GM12878 (cell line): ENCODE measurements around the gene HDAC9. TPM values are rescaled to one million over a fixed set of nuclear protein-coding genes. Genes with fewer than 3 reads are reported as not detected.

Experiments
- ATAC-seq: fragments of 200-7000 bp; cut with Tn5 transposase; 3 replicates; pipeline ENCODE4 v1.9.1; 2020; ENCODE audit warnings: mild to moderate bottlenecking, moderate library complexity
- BruUV-seq: library from RNA; stranded (reverse); fragments of 400-500 nt; replicated peaks from 2 replicates; lab custom pipeline; 2021; lab: Mats Ljungman, UMichigan
- CTCF ChIA-PET: fragments of 300-600 bp; sonication (Branson Sonifier 250); formaldehyde crosslinking; extraction: SDS; loops from one replicate; lab custom pipeline; 2021; ENCODE audit warnings: inconsistent platforms; lab: Yijun Ruan, JAX
- POLR2A ChIA-PET: fragments of 350-600 bp; formaldehyde crosslinking; extraction: SDS; loops from one replicate; lab custom pipeline; 2021; ENCODE audit warnings: inconsistent platforms; lab: Charles Lee
- RAD21 ChIA-PET: fragments of 300-600 bp; sonication (Branson Sonifier 250); formaldehyde crosslinking; loops from one replicate; lab custom pipeline; 2023; ENCODE audit warnings: antibody characterized with exemption; ENCODE audit not compliant: unreplicated experiment; lab: Charles Lee
- SMC1A ChIA-PET: fragments of 300-600 bp; sonication (Branson Sonifier 250); formaldehyde crosslinking; loops from one replicate; lab custom pipeline; 2023; ENCODE audit not compliant: unreplicated experiment, uncharacterized antibody; lab: Charles Lee
- DNase-seq: peaks from one replicate; pipeline ENCODE4 v3.0.0-alpha.2; 2011; ENCODE audit warnings: low read depth, low spot score
- FAIRE-seq: peaks from 3 replicates; lab custom pipeline; 2011; peaks lifted over from hg19 to GRCh38; lab: Jason Lieb, UNC
- H2AFZ ChIP-seq: 2 replicates; pipeline ENCODE4 v1.6.0; 2011; ENCODE audit warnings: low read depth, low read length, control low read depth; ENCODE audit not compliant: control insufficient read depth
- H3K27ac ChIP-seq: 2 replicates; pipeline ENCODE4 v1.5.1; 2011; ENCODE audit warnings: control low read depth; ENCODE audit not compliant: control insufficient read depth, insufficient read depth
- H3K27me3 ChIP-seq, 2 experiments: replicated peaks in 1 of 2; 2 replicates each; pipeline versions ENCODE4 v1.6.0 to v1.6.1; 2011; ENCODE audit warnings: low read length in 1 of 2; ENCODE audit not compliant: control insufficient read depth in 2 of 2, insufficient read depth in 2 of 2
- H3K36me3 ChIP-seq, 2 experiments: 2 replicates each; pipeline ENCODE4 v1.5.1; 2011; ENCODE audit warnings: low read length in 1 of 2; ENCODE audit not compliant: control insufficient read depth in 2 of 2, insufficient read depth in 2 of 2
- H3K4me1 ChIP-seq: 2 replicates; pipeline ENCODE4 v1.6.1; 2011; ENCODE audit warnings: mild to moderate bottlenecking, low read length, moderate library complexity, mixed read lengths; ENCODE audit not compliant: control insufficient read depth, insufficient read depth
- H3K4me2 ChIP-seq: 2 replicates; pipeline ENCODE4 v1.6.0; 2011; ENCODE audit warnings: control low read depth; ENCODE audit not compliant: control insufficient read depth, insufficient read depth
- H3K4me3 ChIP-seq: fragments of 200-600 bp; sonication (generic); 2 replicates; pipeline ENCODE4 v1.5.1; 2016
- H3K79me2 ChIP-seq: 2 replicates; pipeline ENCODE4 v1.6.0; 2011; ENCODE audit warnings: low read length; ENCODE audit not compliant: control insufficient read depth, insufficient read depth
- H3K9ac ChIP-seq: 2 replicates; pipeline ENCODE4 v1.8.0; 2011; ENCODE audit warnings: low read length, control low read depth, mixed read lengths; ENCODE audit not compliant: control insufficient read depth, insufficient read depth
- H3K9me3 ChIP-seq: replicated peaks from 3 replicates; pipeline ENCODE4 v1.5.1; 2011; ENCODE audit warnings: mild to moderate bottlenecking, low read length; ENCODE audit not compliant: control insufficient read depth, insufficient read depth
- H4K20me1 ChIP-seq: 2 replicates; pipeline ENCODE4 v1.6.0; 2011; ENCODE audit not compliant: control insufficient read depth, insufficient read depth
- ATF7 ChIP-seq: fragments of 450-650 bp; IDR thresholded peaks from 2 replicates; pipeline ENCODE4 v1.6.1; 2016; ENCODE audit warnings: low read depth, mild to moderate bottlenecking
- EZH2 ChIP-seq: IDR thresholded peaks from 2 replicates; pipeline ENCODE4 v1.6.1; 2012; ENCODE audit warnings: low read depth, mild to moderate bottlenecking, control low read depth, inconsistent platforms, low read length, borderline replicate concordance; ENCODE audit not compliant: control insufficient read depth
- FOXM1 ChIP-seq: IDR thresholded peaks from 2 replicates; pipeline ENCODE4 v1.6.1; 2012; ENCODE audit warnings: low read depth, mild to moderate bottlenecking, inconsistent platforms, low read length, moderate library complexity
- SMAD5 ChIP-seq: IDR thresholded peaks from 2 replicates; pipeline ENCODE4 v1.6.1; 2016; ENCODE audit warnings: antibody characterized with exemption, low read depth
- SMC3 ChIP-seq: IDR thresholded peaks from 2 replicates; pipeline ENCODE4 v1.6.1; 2011; ENCODE audit warnings: low read length, improper control_type of control experiment, borderline replicate concordance
- STAT1 ChIP-seq: fragments of 450-650 bp; conservative IDR thresholded peaks from 2 replicates; pipeline ENCODE4 v1.6.1; 2014; ENCODE audit warnings: antibody characterized with exemption, mild to moderate bottlenecking
- WGBS: methylation state at CpG from one replicate; pipeline ENCODE4 v1.1.6; 2016; ENCODE audit warnings: low lambda C conversion rate; ENCODE audit not compliant: insufficient replicate concordance, insufficient coverage; ENCODE audit errors: missing lambda C conversion rate; 5-methylcytosine and 5-hydroxymethylcytosine counted together
- in situ Hi-C: fragments of 300-500 bp; cut with MboI; formaldehyde crosslinking; loops from 9 replicates; pipeline ENCODE4 v1.14.3; 2018; ENCODE audit warnings: mixed read lengths
- intact Hi-C: fragments of 100-400 bp; cut with micrococcal nuclease; formaldehyde crosslinking; loops from one replicate; pipeline ENCODE4 v1.14.2; 2022; ENCODE audit not compliant: unreplicated experiment
- polyA plus RNA-seq, 11 experiments: library from polyadenylated mRNA; depleted of rRNA in 4 of 11; unstranded in 6 of 11; stranded (reverse) in 5 of 11; fragments of >200 nt; fragmentation: Nextera tagmentation in 4 of 11; fragmentation: Illumina TruSeq in 1 of 11; extraction: Ambion mirVana in 4 of 11; extraction: Trizol in 1 of 11; gene quantifications; 1 replicate in 1 of 11; 2 replicates in 10 of 11; pipeline versions ENCODE4 v1.2.1 to v1.2.3, GENCODE V29; 2011 to 2016; ENCODE audit warnings: inconsistent platforms in 2 of 11, missing spikeins in 2 of 11, low read depth in 1 of 11
- total RNA-seq, 4 experiments: library from RNA; depleted of rRNA in 3 of 4; stranded (reverse); fragments of >200 nt in 3 of 4; fragmentation: Illumina TruSeq in 1 of 4; extraction: Trizol in 1 of 4; gene quantifications; 2 replicates each; pipeline versions ENCODE4 v1.2.1 to v1.2.3, GENCODE V29; 2013 to 2021
- TF ChIP-seq, protein P1 (sequence below): fragments of 450-650 bp; IDR thresholded peaks from 2 replicates; pipeline ENCODE4 v1.6.1; 2014; ENCODE audit warnings: mild to moderate bottlenecking
- TF ChIP-seq, protein P2 (sequence below): fragments of 450-650 bp; formaldehyde crosslinking; IDR thresholded peaks from 2 replicates; pipeline ENCODE4 v1.4.0; 2020; ENCODE audit warnings: mild to moderate bottlenecking, moderate library complexity
- TF ChIP-seq, protein P3 (sequence below): fragments of 450-650 bp; formaldehyde crosslinking; IDR thresholded peaks from 2 replicates; pipeline ENCODE4 v1.5.0; 2022; ENCODE audit warnings: mild to moderate bottlenecking, missing genetic modification characterization

Gene HDAC9
- total and polyA plus RNA-seq, 10 of the 15 experiments (the other 5 are each of a cell fraction or from before 2014, with no cell fraction given): 0.73 to 12.8 (median 0.92) TPM

DNA sequence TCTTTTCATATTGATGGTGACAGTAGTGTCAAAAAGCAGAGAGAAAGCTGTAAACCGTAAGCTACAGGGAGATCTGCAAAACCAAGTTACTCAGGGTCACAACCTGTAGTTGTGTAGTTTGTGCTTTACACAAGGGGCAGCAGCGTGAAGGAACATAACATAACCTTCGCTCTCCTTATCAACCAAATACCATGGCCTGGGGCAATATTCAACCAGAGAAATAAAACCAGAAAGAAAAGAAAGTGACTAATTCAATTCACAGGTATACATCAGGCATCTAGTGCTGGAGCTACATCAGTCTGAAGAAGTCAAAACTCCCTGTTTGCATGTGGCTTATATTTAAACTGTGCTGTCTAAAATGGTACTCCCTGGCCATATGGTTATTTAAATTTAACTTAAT is 397.6 kb downstream of the HDAC9 start:
- no peak overlapping the region for H3K4me3 ChIP-seq
- no peak for TF ChIP-seq SMAD5
- no peak for TF ChIP-seq FOXM1
- TF ChIP-seq ATF7: no peak
- TF ChIP-seq, protein P1, sequence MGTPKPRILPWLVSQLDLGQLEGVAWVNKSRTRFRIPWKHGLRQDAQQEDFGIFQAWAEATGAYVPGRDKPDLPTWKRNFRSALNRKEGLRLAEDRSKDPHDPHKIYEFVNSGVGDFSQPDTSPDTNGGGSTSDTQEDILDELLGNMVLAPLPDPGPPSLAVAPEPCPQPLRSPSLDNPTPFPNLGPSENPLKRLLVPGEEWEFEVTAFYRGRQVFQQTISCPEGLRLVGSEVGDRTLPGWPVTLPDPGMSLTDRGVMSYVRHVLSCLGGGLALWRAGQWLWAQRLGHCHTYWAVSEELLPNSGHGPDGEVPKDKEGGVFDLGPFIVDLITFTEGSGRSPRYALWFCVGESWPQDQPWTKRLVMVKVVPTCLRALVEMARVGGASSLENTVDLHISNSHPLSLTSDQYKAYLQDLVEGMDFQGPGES: no peak
- TF ChIP-seq SMC3: no peak
- TF ChIP-seq EZH2: no peak
- in situ Hi-C loops: no loop called here
- H3K4me2 ChIP-seq: no peak overlapping the region
- ChIA-PET CTCF (no interaction called here), RAD21 (no interaction called here), SMC1A (interaction anchor here (0.9 kb wide), 1 partner anchor 16 kb away, joined by 3 read pairs; no protein-coding TSS in a partner anchor), POLR2A (interaction anchor here (0.6 kb wide), 1 partner anchor 12 kb away, joined by 3 read pairs; no protein-coding TSS in a partner anchor)
- H4K20me1 ChIP-seq: no peaks in the 10 kb centered on the region
- no TSS peak for BruUV-seq
- no peaks in the 10 kb centered on the region for H3K79me2 ChIP-seq
- FAIRE-seq: no peak
- H3K27me3 ChIP-seq: no peaks in the 10 kb centered on the region
- H3K36me3 ChIP-seq: no peaks in the 10 kb centered on the region
- no peak for ATAC-seq
- no peaks in the 10 kb centered on the region for H3K9me3 ChIP-seq
- intact Hi-C loops: no loop called here
- no peaks in the 10 kb centered on the region for H3K4me1 ChIP-seq
- H3K27ac ChIP-seq: no peak overlapping the region
- H2AFZ ChIP-seq: no peak overlapping the region
- 62% methylated on average over 3 of the region's 3 CpGs for WGBS
- no peak for DNase-seq
- H3K9ac ChIP-seq: no peak overlapping the region

DNA sequence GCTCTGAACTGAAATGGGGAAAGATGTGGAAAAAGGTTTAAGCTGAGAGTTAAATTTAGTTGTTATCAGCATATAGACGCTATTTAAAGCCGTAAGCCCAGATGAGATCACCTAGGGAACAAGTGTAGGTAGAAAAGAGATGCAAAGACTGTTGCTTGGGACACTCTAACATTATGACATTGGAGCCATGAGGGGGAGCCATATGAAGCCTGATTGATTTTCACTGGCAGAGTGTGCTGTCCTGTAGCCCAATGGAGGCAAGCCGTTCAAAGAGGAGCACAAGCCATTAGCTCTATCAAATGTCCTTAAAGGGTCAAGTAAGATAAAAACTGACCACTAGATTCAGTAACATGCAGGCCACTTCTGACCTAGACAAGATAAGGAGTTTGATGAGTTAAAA is 398.6 kb downstream of the HDAC9 start:
- in situ Hi-C loops: no loop called here
- no peak for DNase-seq
- Histone ChIP-seq H3K4me2 (no peak overlapping the region), H3K79me2 (no peaks in the 10 kb centered on the region), H3K27ac (no peak overlapping the region), H3K36me3 (no peaks in the 10 kb centered on the region), H4K20me1 (no peaks in the 10 kb centered on the region), H3K9me3 (no peaks in the 10 kb centered on the region), H3K4me1 (no peaks in the 10 kb centered on the region), H2AFZ (no peak overlapping the region), H3K4me3 (no peak overlapping the region), H3K27me3 (no peaks in the 10 kb centered on the region), H3K9ac (no peak overlapping the region)
- ChIA-PET POLR2A (no interaction called here), CTCF (interaction anchor here (0.7 kb wide), 1 partner anchor 743 kb away, joined by 3 read pairs; no protein-coding TSS in a partner anchor), RAD21 (no interaction called here), SMC1A (no interaction called here)
- WGBS: 59% methylated on average over 3 of the region's 3 CpGs
- no TSS peak for BruUV-seq
- intact Hi-C loops: no loop called here
- peak; percentile 29; the same call in 1 of the 3 replicates for ATAC-seq
- no peak for FAIRE-seq
- TF ChIP-seq, protein P2, sequence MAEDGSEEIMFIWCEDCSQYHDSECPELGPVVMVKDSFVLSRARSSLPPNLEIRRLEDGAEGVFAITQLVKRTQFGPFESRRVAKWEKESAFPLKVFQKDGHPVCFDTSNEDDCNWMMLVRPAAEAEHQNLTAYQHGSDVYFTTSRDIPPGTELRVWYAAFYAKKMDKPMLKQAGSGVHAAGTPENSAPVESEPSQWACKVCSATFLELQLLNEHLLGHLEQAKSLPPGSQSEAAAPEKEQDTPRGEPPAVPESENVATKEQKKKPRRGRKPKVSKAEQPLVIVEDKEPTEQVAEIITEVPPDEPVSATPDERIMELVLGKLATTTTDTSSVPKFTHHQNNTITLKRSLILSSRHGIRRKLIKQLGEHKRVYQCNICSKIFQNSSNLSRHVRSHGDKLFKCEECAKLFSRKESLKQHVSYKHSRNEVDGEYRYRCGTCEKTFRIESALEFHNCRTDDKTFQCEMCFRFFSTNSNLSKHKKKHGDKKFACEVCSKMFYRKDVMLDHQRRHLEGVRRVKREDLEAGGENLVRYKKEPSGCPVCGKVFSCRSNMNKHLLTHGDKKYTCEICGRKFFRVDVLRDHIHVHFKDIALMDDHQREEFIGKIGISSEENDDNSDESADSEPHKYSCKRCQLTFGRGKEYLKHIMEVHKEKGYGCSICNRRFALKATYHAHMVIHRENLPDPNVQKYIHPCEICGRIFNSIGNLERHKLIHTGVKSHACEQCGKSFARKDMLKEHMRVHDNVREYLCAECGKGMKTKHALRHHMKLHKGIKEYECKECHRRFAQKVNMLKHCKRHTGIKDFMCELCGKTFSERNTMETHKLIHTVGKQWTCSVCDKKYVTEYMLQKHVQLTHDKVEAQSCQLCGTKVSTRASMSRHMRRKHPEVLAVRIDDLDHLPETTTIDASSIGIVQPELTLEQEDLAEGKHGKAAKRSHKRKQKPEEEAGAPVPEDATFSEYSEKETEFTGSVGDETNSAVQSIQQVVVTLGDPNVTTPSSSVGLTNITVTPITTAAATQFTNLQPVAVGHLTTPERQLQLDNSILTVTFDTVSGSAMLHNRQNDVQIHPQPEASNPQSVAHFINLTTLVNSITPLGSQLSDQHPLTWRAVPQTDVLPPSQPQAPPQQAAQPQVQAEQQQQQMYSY (CRISPR knock-in tag): no peak
- no peak for TF ChIP-seq STAT1
- TF ChIP-seq, protein P3, sequence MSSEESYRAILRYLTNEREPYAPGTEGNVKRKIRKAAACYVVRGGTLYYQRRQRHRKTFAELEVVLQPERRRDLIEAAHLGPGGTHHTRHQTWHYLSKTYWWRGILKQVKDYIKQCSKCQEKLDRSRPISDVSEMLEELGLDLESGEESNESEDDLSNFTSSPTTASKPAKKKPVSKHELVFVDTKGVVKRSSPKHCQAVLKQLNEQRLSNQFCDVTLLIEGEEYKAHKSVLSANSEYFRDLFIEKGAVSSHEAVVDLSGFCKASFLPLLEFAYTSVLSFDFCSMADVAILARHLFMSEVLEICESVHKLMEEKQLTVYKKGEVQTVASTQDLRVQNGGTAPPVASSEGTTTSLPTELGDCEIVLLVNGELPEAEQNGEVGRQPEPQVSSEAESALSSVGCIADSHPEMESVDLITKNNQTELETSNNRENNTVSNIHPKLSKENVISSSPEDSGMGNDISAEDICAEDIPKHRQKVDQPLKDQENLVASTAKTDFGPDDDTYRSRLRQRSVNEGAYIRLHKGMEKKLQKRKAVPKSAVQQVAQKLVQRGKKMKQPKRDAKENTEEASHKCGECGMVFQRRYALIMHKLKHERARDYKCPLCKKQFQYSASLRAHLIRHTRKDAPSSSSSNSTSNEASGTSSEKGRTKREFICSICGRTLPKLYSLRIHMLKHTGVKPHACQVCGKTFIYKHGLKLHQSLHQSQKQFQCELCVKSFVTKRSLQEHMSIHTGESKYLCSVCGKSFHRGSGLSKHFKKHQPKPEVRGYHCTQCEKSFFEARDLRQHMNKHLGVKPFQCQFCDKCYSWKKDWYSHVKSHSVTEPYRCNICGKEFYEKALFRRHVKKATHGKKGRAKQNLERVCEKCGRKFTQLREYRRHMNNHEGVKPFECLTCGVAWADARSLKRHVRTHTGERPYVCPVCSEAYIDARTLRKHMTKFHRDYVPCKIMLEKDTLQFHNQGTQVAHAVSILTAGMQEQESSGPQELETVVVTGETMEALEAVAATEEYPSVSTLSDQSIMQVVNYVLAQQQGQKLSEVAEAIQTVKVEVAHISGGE (CRISPR knock-in tag): no peak
